Aorta (tissue), 5 donors: ENCODE measurements around the gene POP4. TPM values are rescaled to one million over a fixed set of nuclear protein-coding genes. Genes with fewer than 3 reads are reported as not detected.

Experiments used
- ATAC-seq: fragments of 200-7000 bp; cut with Tn5 transposase; one replicate; pipeline ENCODE4 v1.9.1; 2022; ENCODE audit warnings: moderate library complexity; ENCODE audit not compliant: low FRiP score
- DNase-seq, 2 donors: peaks; one replicate each; pipeline ENCODE4 v3.0.0-alpha.2; 2020
- H3K27ac ChIP-seq, 2 donors: one replicate each; pipeline ENCODE4 v1.5.1; 2013; ENCODE audit warnings: low read length in 2 of 2, mild to moderate bottlenecking in 2 of 2, moderate library complexity in 2 of 2, control low read depth in 1 of 2, inconsistent platforms in 1 of 2, low read depth in 1 of 2
- H3K27me3 ChIP-seq, 2 donors: one replicate each; pipeline ENCODE4 v1.6.1; 2013; ENCODE audit warnings: control low read depth in 1 of 2, low read length in 1 of 2, mild to moderate bottlenecking in 1 of 2, moderate library complexity in 1 of 2; ENCODE audit not compliant: insufficient read depth in 2 of 2, control insufficient read depth in 1 of 2
- H3K36me3 ChIP-seq, 2 donors: one replicate each; pipeline ENCODE4 v1.6.1; 2013; ENCODE audit warnings: control low read depth in 1 of 2, low read length in 1 of 2, mild to moderate bottlenecking in 1 of 2; ENCODE audit not compliant: insufficient read depth in 2 of 2, control insufficient read depth in 1 of 2
- H3K4me1 ChIP-seq, 2 donors: one replicate each; pipeline ENCODE4 v1.6.1; 2013; ENCODE audit warnings: low read length in 2 of 2, control low read depth in 1 of 2, mild to moderate bottlenecking in 1 of 2, moderate library complexity in 1 of 2; ENCODE audit not compliant: insufficient read depth in 2 of 2, control insufficient read depth in 1 of 2
- H3K4me3 ChIP-seq, 2 donors: one replicate each; pipeline ENCODE4 v1.5.1; 2013; ENCODE audit warnings: low read length in 2 of 2, control low read depth in 1 of 2, mild to moderate bottlenecking in 1 of 2
- H3K9me3 ChIP-seq: one replicate; pipeline ENCODE4 v1.6.1; 2013; ENCODE audit warnings: mild to moderate bottlenecking, low read length; ENCODE audit not compliant: control insufficient read depth
- WGBS, 2 donors: extraction: QIAGEN DNeasy Blood & Tissue Kit; methylation state at CpG; one replicate each; pipeline ENCODE4 v1.1.7; 2013; 5-methylcytosine and 5-hydroxymethylcytosine counted together
- intact Hi-C, 2 donors: fragments of 100-400 bp; cut with DNase I; formaldehyde crosslinking; loops; one replicate each; pipeline versions ENCODE4 v1.14.2 to v1.15.0; 2022
- polyA plus RNA-seq, 2 donors: library from polyadenylated mRNA; stranded (reverse); fragments of 200-250 nt; gene quantifications; one replicate each; pipeline ENCODE4 v1.2.3, GENCODE V29; 2013
- total RNA-seq, 2 donors: library from RNA; stranded (reverse); fragmentation: NEBNext Ultra II Directional; extraction: Animal tissue kit (Norgen Biotek cat#: 25700); gene quantifications; one replicate each; pipeline ENCODE4 v1.2.1, GENCODE V29; 2021
- donor health status: healthy with polysubstance abuse.
- donor health status: Bipolar disorder and iron deficiency.
- donor health status: DM: no; HTN: no; CAD: no.
- donor health status: DM: no; HTN: no; CAD: no.
- donor health status: DM: yes; HTN: yes; CAD: no.

Gene POP4
- total and polyA plus RNA-seq, 4 donors = 34.2 to 72.5 (median 52.7) TPM

DNA sequence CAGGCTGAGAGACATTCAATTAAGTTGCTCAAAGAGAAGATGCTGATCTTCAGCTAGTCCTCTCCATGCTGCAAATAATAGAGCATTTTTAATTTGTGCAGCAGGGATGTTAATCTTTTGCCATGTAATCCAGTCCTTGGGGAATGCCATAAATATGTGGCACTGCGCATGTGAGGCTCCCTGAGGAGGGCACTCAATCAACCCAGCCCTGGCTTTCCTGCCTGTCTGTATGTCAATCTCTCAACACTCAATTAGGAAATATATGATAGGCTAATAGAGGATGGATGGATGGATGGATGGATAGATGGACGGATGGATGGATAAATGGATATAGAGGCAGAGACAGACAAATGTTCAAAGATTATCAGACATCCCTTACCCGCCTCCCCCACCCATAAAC lies 31.6 kb upstream of the POP4 start:
- Histone ChIP-seq H3K9me3 (no peaks in the 10 kb centered on the region), H3K4me1 (no peaks in the 10 kb centered on the region), H3K36me3 (no peaks in the 10 kb centered on the region), H3K4me3 (no peak overlapping the region), H3K27me3 (no peaks in the 10 kb centered on the region), H3K27ac (no peak overlapping the region)
- DNase-seq = no peak
- no peak for ATAC-seq
- intact Hi-C loops = no loop called here
- WGBS, 2 donors = 33 to 37% methylated on average over 3 of the region's 3 CpGs

DNA sequence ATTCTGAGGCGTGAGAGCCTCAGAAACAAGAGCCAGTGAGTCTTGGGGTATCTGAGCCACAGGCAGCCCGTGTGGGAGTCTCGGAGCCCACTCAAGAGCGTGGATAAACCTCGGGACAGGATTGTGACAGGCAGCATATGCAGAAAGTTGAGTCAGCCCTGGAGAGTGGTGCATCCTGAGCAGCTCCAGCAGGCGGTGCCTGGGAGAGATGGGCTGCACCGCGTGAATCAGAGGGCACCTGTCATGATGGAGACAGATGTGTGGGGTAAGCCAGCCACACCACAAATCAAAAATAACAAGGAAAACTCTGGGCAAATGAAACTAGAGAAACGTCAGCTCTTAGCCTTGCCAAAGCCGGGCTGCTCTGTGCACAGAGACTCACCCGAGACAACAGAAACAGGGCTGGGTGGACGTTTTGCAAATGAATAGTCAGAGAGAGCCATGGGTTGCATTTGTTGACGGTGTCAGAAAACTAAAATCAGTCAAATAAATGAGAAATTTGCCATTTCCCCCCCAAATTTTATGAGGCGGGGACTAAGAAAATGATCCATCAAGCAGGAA lies 30.0 kb upstream of the POP4 start:
- Histone ChIP-seq H3K4me1 (no peaks in the 10 kb centered on the region), H3K36me3 (no peaks in the 10 kb centered on the region), H3K27ac (no peak overlapping the region), H3K4me3 (no peak overlapping the region), H3K9me3 (no peaks in the 10 kb centered on the region), H3K27me3 (no peaks in the 10 kb centered on the region)
- DNase-seq (no peak), ATAC-seq (no peak)
- 30% methylated on average over 14 of the region's 14 CpGs for WGBS, 2 donors
- intact Hi-C loops = no loop called here

- DNase-seq (no peak), ATAC-seq (no peak)
- intact Hi-C loops = no loop called here
- H3K4me3 ChIP-seq = no peak overlapping the region
- no peaks in the 10 kb centered on the region for H3K27me3 ChIP-seq
- H3K4me1 ChIP-seq = no peaks in the 10 kb centered on the region
- WGBS, 2 donors = 63 to 65% methylated on average over 15 of the region's 15 CpGs
- H3K27ac ChIP-seq = no peak overlapping the region
- peaks cover 4% of the 10 kb centered on the region for H3K9me3 ChIP-seq
- H3K36me3 ChIP-seq = no peaks in the 10 kb centered on the region
These were observed 29.1 kb upstream of the POP4 start for GRCh38 chr19:29576761-29577648.

GRCh38 chr19:29577649-29577963 lies 28.5 kb upstream of the POP4 start:
- no peaks in the 10 kb centered on the region for H3K27me3 ChIP-seq
- DNase-seq (no peak), ATAC-seq (no peak)
- no peak overlapping the region for H3K27ac ChIP-seq
- H3K36me3 ChIP-seq = no peaks in the 10 kb centered on the region
- intact Hi-C loops = no loop called here
- WGBS, 2 donors = 68 to 70% methylated on average over 3 of the region's 3 CpGs
- H3K9me3 ChIP-seq = peaks cover 4% of the 10 kb centered on the region
- no peak overlapping the region for H3K4me3 ChIP-seq
- no peaks in the 10 kb centered on the region for H3K4me1 ChIP-seq

GRCh38 chr19:29578349-29578748 lies 27.7 kb upstream of the POP4 start:
- Histone ChIP-seq H3K36me3 (no peaks in the 10 kb centered on the region), H3K9me3 (peaks cover 4% of the 10 kb centered on the region), H3K27ac (no peak overlapping the region), H3K4me3 (no peak overlapping the region), H3K27me3 (no peaks in the 10 kb centered on the region), H3K4me1 (no peaks in the 10 kb centered on the region)
- DNase-seq = no peak
- 66 to 74% methylated on average over 8 of the region's 8 CpGs for WGBS, 2 donors
- ATAC-seq = no peak
- intact Hi-C loops = no loop called here

DNA sequence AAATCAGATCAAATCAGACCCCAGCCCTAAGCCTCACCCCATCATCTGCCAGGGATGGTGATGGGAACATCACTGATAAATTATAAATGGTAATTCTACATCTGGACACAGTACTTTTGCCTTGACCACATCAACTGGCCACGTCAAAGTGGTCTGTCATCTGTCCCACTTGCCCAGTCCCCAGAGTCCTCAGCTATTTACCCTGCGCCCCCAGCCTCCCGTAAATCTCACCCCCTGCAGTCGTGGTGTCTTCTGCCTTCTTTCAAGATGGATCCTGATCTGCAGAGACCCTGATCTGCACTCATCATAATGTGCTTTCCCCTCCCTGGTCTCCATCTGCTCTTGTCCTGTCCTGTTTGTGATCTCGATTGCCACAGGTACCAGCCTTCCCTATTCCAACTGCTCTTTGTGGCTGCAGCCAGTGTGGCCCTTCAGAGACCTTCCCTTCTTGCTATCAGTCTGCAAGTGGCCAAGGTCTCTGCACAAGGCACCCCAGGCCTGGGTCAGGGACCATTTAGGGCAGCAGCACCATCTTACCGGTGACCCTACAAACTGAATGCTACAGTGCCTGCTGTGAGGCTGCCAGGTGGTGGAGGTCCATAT lies 26.7 kb upstream of the POP4 start:
- Histone ChIP-seq H3K27ac (no peak overlapping the region), H3K4me3 (no peak overlapping the region), H3K27me3 (no peaks in the 10 kb centered on the region), H3K4me1 (no peaks in the 10 kb centered on the region), H3K9me3 (peaks cover 5% of the 10 kb centered on the region), H3K36me3 (no peaks in the 10 kb centered on the region)
- no peak for ATAC-seq
- intact Hi-C loops = no loop called here
- DNase-seq = no peak
- WGBS, 2 donors = 63 to 76% methylated on average over 6 of the region's 6 CpGs

- DNase-seq (no peak), ATAC-seq (no peak)
- Histone ChIP-seq H3K4me1 (no peaks in the 10 kb centered on the region), H3K27me3 (no peaks in the 10 kb centered on the region), H3K36me3 (no peaks in the 10 kb centered on the region), H3K4me3 (no peak overlapping the region), H3K9me3 (peaks cover 9% of the 10 kb centered on the region), H3K27ac (no peak overlapping the region)
- intact Hi-C loops = no loop called here
- WGBS, 2 donors = 39 to 57% methylated on average over 1 of the region's 1 CpG
These were observed 24.7 kb upstream of the POP4 start for GRCh38 chr19:29581398-29581797.

DNA sequence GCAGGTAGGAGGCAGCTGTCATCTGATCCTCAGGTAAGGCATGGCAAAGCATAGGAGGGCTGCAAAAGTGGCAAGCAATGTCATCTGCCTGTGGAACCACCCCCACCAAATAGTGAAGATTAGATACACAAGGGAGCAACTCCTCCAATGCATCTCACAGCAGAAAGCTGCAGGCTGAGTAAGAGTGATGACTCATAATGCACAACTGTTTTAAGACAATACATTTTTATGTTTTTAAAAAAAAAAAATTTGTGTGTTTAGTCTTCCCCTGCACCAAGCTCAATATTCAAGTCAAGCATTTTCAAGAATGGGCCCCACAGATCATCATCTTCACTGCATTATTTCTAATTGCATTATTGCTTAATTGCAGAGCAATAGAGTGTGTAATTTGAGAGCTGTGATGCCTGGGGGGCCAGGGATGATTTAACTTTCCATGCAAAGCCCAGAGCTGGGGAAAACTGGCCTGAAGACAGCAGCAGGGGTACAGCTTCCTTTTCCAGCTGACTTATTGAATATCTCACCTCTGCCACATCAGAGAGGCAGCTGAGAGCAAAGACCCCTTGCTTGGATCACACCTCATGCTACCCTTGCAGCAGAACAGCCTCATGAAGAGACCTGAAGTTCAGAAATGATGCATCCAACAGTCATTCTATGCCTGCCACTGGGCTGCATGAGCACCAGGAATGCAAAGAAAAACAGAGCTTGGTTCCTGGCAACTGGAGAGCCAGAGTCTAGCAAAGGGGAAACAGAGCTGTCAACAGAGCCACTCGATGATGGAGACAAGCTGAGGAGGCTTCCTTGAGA lies 22.7 kb upstream of the POP4 start:
- no peaks in the 10 kb centered on the region for H3K27me3 ChIP-seq
- H3K27ac ChIP-seq = no peak overlapping the region
- H3K4me1 ChIP-seq = no peaks in the 10 kb centered on the region
- H3K4me3 ChIP-seq = no peak overlapping the region
- intact Hi-C loops = no loop called here
- DNase-seq (no peak), ATAC-seq (no peak)
- no peaks in the 10 kb centered on the region for H3K36me3 ChIP-seq
- 11% methylated on average over 1 of the region's 1 CpG for WGBS, 2 donors
- peaks cover 9% of the 10 kb centered on the region for H3K9me3 ChIP-seq
